ENCODE data around the gene SGCA. TPM values are rescaled to one million over a fixed set of nuclear protein-coding genes. Genes with fewer than 3 reads are reported as not detected.
A peak's percentile ranks its signal among the peaks of the same experiment; 100 is the strongest.

The SGCA gene
- total RNA-seq, 1 experiment from 2014 or later: 0.24 TPM

DNA sequence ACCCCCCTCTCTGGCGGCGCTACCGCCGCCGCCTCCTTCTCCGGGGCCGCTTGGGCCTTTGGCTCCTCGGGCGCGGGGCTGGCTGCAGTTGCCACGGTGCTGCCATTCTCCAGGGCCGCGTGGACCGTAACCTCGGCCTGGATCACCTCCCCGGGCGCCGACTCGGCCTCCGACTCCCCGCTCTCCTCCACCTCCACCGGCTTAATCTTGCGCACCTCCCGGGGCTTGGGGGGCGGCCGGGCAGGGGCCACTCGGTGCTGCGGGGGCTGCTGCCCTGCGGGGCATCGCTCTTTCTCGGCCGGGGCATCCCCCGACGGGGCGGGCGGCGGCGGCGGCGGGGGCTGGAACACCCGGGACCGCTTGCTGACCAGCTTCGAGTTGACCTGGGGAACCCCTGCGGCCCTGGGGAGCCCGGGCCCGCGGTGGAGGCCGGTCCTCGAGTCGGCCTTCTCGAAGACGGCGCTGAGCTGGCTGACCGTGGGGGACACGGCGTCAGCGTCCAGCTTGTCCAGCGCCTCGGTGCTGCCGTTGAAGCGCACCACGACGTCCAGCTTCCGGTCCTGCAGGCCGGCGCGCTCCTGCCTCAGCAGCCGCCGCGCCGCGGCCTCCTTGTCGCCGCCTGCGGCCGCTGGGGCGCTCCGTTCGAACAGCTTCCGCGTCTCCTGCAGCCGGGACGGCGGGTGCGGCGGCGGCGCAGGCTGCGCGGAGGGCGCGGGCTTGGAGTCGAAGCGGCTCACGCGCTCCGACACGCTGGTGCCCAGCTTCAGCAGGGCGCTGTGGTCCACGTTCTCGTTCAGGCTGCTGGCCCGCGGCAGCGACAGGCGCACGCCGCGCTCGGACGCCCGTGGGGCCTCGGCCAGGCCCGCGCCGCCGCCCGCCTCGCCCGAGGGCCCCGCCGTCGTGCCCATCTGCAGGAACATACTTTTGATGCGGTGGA, 16.1 kb upstream of the SGCA start:
- no peaks in the 10 kb centered on the region for H3K9me3 Mint-ChIP-seq
- H3K4me1 Mint-ChIP-seq: peaks cover 28 to 50% of the 10 kb centered on the region in 2 experiments
- Histone ChIP-seq H3K4ac (ENCODE audit: low read depth, low read length) (no peak overlapping the region), H3K27ac (ENCODE audit: insufficient read length, low read depth, low read length) (no peak overlapping the region), H2BK12ac (ENCODE audit: insufficient read length, low read depth, low read length) (no peak overlapping the region), H3K23me2 (ENCODE audit: insufficient read length, low read depth, low read length, poor library complexity, severe bottlenecking) (peaks cover 25% of the 10 kb centered on the region), H3K56ac (ENCODE audit: insufficient read length, low read depth, low read length) (no peak overlapping the region), H4K91ac (ENCODE audit: insufficient read length, low read depth, low read length) (no peak overlapping the region), H3K27me3 (ENCODE audit: insufficient read depth, low read length) (no peaks in the 10 kb centered on the region; the same call in 1 of the 2 replicates), H3K23ac (ENCODE audit: insufficient read length, low read depth, low read length) (no peak overlapping the region), H2AK5ac (ENCODE audit: insufficient read length, low read length) (no peak overlapping the region), H3K4me2 (ENCODE audit: insufficient read depth, insufficient read length, low read length) (peak overlapping the region; percentile 45), H3K79me2 (ENCODE audit: insufficient read depth, low read length) (no peaks in the 10 kb centered on the region), H2BK20ac (ENCODE audit: low read depth, low read length, poor library complexity, severe bottlenecking) (no peak overlapping the region), H2BK120ac (ENCODE audit: low read depth, low read length, poor library complexity, severe bottlenecking) (no peak overlapping the region), H3K9me3 (ENCODE audit: control insufficient read depth, low read depth, low read length) (no peaks in the 10 kb centered on the region), H2BK5ac (ENCODE audit: insufficient read length, low read length) (no peak overlapping the region), H3K18ac (ENCODE audit: insufficient read length, low read depth, low read length) (no peak overlapping the region), H4K20me1 (ENCODE audit: control insufficient read depth, insufficient read depth, insufficient read length) (peaks cover 3% of the 10 kb centered on the region), H2BK15ac (ENCODE audit: low read depth, low read length) (no peak overlapping the region), H3T11ph (ENCODE audit: low read length) (no peak overlapping the region), H2AFZ (ENCODE audit: low read length) (no peak overlapping the region), H3K4me1 (ENCODE audit: insufficient read depth, low read length) (peaks cover 4% of the 10 kb centered on the region; the same call in 1 of the 2 replicates), H3K9ac (ENCODE audit: extremely low read depth, insufficient read length, low read length) (no peak overlapping the region), H4K8ac (replicated peaks; ENCODE audit: insufficient read length, low read depth, low read length) (no peak overlapping the region), H3K79me1 (ENCODE audit: insufficient read depth, low read depth, low read length, poor library complexity, severe bottlenecking) (no peaks in the 10 kb centered on the region), H4K5ac (ENCODE audit: insufficient read length, low read depth, low read length) (no peak overlapping the region), H3K14ac (ENCODE audit: insufficient read depth, low read length) (no peak overlapping the region; the same call in 1 of the 2 replicates)
- H3K27me3 Mint-ChIP-seq (ENCODE audit: low read depth): peaks cover 13% of the 10 kb centered on the region
- peak overlapping the region; percentile 75 to 88 for H3K4me3 Mint-ChIP-seq
- DNase-seq: peak; percentile 69
- TF ChIP-seq, protein P1, sequence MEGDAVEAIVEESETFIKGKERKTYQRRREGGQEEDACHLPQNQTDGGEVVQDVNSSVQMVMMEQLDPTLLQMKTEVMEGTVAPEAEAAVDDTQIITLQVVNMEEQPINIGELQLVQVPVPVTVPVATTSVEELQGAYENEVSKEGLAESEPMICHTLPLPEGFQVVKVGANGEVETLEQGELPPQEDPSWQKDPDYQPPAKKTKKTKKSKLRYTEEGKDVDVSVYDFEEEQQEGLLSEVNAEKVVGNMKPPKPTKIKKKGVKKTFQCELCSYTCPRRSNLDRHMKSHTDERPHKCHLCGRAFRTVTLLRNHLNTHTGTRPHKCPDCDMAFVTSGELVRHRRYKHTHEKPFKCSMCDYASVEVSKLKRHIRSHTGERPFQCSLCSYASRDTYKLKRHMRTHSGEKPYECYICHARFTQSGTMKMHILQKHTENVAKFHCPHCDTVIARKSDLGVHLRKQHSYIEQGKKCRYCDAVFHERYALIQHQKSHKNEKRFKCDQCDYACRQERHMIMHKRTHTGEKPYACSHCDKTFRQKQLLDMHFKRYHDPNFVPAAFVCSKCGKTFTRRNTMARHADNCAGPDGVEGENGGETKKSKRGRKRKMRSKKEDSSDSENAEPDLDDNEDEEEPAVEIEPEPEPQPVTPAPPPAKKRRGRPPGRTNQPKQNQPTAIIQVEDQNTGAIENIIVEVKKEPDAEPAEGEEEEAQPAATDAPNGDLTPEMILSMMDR (conservative IDR thresholded peaks at IDR 0.05): no peak
- no CpG with 5 or more reads among the region's 123 CpGs for WGBS (ENCODE audit: extremely low coverage, insufficient read length, low lambda C conversion rate)
- H3K27ac Mint-ChIP-seq: no peak overlapping the region
- peaks cover 0 to 8% (median 2%) of the 10 kb centered on the region in 3 experiments; a peak in 5 of 7 replicates for H3K36me3 Mint-ChIP-seq (ENCODE audit: insufficient read depth in 1 of 3, low read depth in 3 of 3)

All from H9 (cell line).